HUES6 (cell line): Measurements from ENCODE around the gene BCL6B.
A peak's percentile ranks its signal among the peaks of the same experiment; 100 is the strongest.
"Not testable (repeated sequence)": the region's sequence is repeated elsewhere in the genome, so short reads cannot be mapped to it uniquely, and the experiment has no call there.

Source experiments
- H3K27ac ChIP-seq: 2 replicates; pipeline ENCODE4 v1.7.0; 2013; ENCODE audit warnings: low read depth, mild to moderate bottlenecking, low read length, inconsistent platforms
- H3K27me3 ChIP-seq: 2 replicates; pipeline ENCODE4 v1.6.1; 2013; ENCODE audit warnings: low read length; ENCODE audit not compliant: control insufficient read depth, insufficient read depth
- H3K36me3 ChIP-seq: 2 replicates; pipeline ENCODE4 v1.6.1; 2013; ENCODE audit warnings: low read length; ENCODE audit not compliant: control insufficient read depth, insufficient read depth
- H3K4me1 ChIP-seq: 2 replicates; pipeline ENCODE4 v1.6.1; 2013; ENCODE audit warnings: low read length; ENCODE audit not compliant: control insufficient read depth, insufficient read depth
- H3K4me3 ChIP-seq: 2 replicates; pipeline ENCODE4 v1.5.1; 2013; ENCODE audit warnings: low read depth, low read length
- H3K9ac ChIP-seq: one replicate; pipeline ENCODE4 v1.6.1; 2013; ENCODE audit warnings: mild to moderate bottlenecking, low read length
- H3K9me3 ChIP-seq: 2 replicates; pipeline ENCODE4 v1.6.1; 2013; ENCODE audit warnings: low read depth, low read length; ENCODE audit not compliant: control insufficient read depth, insufficient read depth

BCL6B gene

DNA sequence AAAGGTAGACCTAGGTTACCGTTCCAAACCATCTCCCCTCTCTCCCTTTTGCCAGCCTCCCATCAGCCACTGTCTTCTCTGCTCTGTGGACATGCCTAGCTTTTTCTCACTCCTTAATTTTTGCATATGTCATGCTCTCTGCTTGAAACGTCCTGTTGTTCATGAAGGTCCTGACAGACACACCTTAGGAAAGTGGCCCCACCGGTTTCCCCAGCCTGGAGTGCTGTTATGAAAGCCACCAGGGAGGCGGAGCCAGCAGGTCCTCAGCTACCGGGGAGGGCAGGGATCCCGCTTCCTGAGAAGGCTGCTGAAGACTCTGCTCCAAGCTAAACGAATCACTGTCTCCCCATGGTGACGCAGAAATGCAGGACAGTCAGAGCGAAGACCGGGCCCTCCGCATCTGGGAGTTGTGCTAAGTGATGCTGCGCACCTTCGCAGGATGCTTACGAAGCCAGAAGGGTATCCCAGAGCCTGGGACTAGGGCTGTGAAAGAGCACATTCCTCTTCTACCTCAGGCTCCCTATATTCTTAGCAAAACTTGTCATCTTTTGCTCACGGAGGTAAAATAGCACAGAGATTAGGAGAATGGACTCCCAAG lies 23.4 kb downstream of the BCL6B start:
- Histone ChIP-seq H3K4me1 (peaks cover 25% of the 10 kb centered on the region), H3K27me3 (peaks cover 52% of the 10 kb centered on the region), H3K9me3 (no peaks in the 10 kb centered on the region), H3K9ac (peak overlapping the region; percentile 64), H3K4me3 (peak overlapping the region; percentile 57), H3K27ac (no peak overlapping the region), H3K36me3 (no peaks in the 10 kb centered on the region)

DNA sequence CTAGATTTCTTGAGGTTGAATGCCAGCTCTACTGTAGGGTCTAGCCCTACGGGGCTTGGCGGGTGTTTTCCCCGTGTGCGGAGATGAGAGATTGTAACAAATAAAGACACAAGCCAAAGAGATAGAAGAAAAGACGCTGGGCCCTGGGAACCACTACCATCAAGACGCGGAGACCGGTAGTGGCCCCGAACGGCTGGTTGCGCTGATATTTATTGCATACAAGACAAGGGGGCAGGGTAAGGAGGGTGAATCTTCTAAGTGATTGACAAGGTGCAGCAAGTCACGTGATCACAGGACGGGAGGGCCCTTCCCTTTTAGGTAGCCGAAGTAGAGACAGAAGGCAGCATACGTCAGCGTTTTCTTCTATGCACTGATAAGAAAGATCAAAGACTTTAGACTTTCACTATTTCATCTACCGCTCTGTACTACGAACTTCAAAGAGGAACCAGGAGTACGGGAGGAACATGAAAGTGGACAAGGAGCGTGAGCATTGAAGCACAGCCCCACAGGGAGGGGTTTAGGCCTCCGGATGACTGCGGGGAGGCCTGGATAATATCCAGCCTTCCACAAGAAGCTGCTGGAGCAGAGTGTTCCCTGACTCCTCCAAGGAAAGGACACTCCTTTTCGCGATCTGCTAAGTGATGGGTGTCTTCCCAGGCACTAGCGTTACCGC lies 24.0 kb downstream of the BCL6B start:
- not testable (repeated sequence) for H3K36me3 ChIP-seq, H3K9me3 ChIP-seq, H3K27ac ChIP-seq
- Histone ChIP-seq H3K4me3 (peak overlapping the region; percentile 57), H3K4me1 (peaks cover 19% of the 10 kb centered on the region), H3K27me3 (peaks cover 47% of the 10 kb centered on the region), H3K9ac (peak overlapping the region; percentile 64)

- Histone ChIP-seq H3K36me3 (no peaks in the 10 kb centered on the region), H3K27ac (no peak overlapping the region), H3K9ac (no peak overlapping the region), H3K9me3 (no peaks in the 10 kb centered on the region), H3K4me1 (peaks cover 17% of the 10 kb centered on the region), H3K4me3 (peak overlapping the region; percentile 57; the same call in 1 of the 2 replicates), H3K27me3 (peaks cover 40% of the 10 kb centered on the region)
Measured at GRCh38 chr17:7047566-7047965, 24.7 kb downstream of the BCL6B start.

- Histone ChIP-seq H3K4me3 (no peak overlapping the region), H3K27ac (no peak overlapping the region), H3K9me3 (no peaks in the 10 kb centered on the region), H3K9ac (no peak overlapping the region), H3K36me3 (no peaks in the 10 kb centered on the region), H3K27me3 (peaks cover 26% of the 10 kb centered on the region), H3K4me1 (peaks cover 13% of the 10 kb centered on the region)
Measured at GRCh38 chr17:7048968-7049367, 26.1 kb downstream of the BCL6B start.

DNA sequence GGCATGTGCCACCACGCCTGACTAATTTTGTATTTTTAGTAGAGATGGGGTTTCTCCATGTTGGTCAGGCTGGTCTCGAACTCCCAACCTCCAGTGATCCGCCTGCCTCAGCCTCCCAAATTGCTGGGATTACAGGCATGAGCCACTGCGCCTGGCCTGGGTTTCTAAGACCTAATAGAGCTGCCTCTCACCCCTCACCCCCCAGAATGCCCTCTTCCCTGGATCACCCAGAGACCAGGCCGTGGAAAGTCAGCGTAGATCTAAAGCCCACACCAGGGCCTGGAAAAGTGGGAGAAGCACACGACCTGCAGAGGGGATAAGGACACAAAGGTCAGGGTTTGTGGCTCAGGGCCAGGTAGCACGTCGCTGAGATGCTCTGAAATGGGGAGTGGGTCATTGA lies 27.7 kb downstream of the BCL6B start:
- not testable (repeated sequence) for H3K9me3 ChIP-seq, H3K9ac ChIP-seq, H3K36me3 ChIP-seq, H3K27ac ChIP-seq, H3K4me3 ChIP-seq, H3K27me3 ChIP-seq
- H3K4me1 ChIP-seq: peaks cover 10% of the 10 kb centered on the region

GRCh38 chr17:7056386-7056785 lies 33.5 kb downstream of the BCL6B start:
- no peaks in the 10 kb centered on the region for H3K36me3 ChIP-seq
- H3K27ac ChIP-seq: no peak overlapping the region
- H3K9ac ChIP-seq: no peak overlapping the region
- H3K9me3 ChIP-seq: no peaks in the 10 kb centered on the region
- no peak overlapping the region for H3K4me3 ChIP-seq
- H3K27me3 ChIP-seq: no peaks in the 10 kb centered on the region; the same call in 1 of the 2 replicates
- H3K4me1 ChIP-seq: no peaks in the 10 kb centered on the region

DNA sequence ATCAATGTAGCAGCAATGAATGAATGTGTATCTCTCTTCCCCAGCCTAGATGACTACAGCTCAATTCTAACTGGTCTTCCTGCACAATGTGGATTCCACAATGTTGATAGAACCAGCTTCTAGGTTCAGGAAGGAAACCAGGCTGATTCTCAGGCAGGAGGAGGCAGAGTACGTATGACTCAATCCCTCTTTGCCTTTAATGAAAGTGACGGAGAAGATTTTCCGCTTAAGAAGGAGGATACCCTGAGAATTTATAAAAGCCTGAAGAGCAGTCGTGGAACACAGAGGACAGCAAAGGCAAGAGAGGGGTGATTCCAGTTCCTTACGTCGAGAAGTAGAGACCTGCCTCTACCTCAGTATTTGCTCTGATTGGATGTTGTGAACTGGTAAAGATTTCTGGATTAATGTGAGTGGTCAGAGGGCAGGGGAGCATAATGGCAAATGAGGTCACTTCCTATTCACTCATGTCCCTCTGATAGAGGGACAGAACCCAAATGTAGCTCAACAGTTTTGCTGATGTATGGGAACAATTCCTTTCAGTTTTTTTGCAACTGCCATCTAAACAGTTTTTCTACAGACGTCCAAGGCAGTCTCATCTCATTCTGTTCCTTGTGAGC lies 36.1 kb downstream of the BCL6B start:
- H3K9me3 ChIP-seq: no peaks in the 10 kb centered on the region

DNA sequence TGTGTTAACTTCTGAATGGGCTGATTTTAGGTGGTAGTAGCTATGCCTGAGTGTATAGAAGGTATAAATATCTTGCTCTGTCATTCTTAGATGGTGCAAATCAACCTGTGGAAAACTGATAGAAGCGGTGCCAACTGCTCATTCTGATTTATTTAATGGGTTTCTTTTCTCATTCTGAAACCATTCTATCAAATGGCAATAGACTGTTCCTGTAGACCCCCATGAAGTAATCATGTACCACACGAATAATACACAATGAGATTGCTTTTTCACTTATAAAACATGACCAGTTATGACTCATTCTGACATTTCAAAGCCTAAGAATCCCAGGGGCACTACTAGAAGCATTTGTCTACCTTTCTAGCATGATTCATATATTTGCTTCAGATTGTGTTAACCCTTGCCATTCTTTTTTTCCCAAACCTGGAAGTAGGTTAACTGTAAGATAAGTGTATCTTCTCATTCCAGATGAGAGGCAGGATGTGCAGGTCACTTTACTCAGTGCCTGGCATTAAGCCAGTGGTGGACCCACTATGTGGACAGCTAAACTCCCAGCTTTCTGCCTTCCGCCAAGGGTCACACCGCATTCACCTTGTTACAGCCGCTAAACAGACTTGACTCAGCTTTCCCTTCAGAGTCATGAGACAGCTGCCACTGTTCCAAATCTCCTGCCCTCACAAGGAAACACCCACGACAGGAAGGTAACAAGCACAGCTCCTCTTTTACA lies 37.5 kb downstream of the BCL6B start:
- Histone ChIP-seq H3K27me3 (no peaks in the 10 kb centered on the region; the same call in 1 of the 2 replicates), H3K27ac (no peak overlapping the region), H3K9me3 (no peaks in the 10 kb centered on the region; the same call in 1 of the 2 replicates), H3K36me3 (no peaks in the 10 kb centered on the region), H3K4me1 (no peaks in the 10 kb centered on the region), H3K9ac (no peak overlapping the region), H3K4me3 (no peak overlapping the region)

More for the DNA sequence above, 36.1 kb downstream of the BCL6B start:
- H3K27me3 ChIP-seq: no peaks in the 10 kb centered on the region; the same call in 1 of the 2 replicates
- H3K27ac ChIP-seq: no peak overlapping the region
- H3K4me3 ChIP-seq: no peak overlapping the region
- no peaks in the 10 kb centered on the region for H3K4me1 ChIP-seq
- no peak overlapping the region for H3K9ac ChIP-seq
- no peaks in the 10 kb centered on the region for H3K36me3 ChIP-seq

- Histone ChIP-seq H3K4me3 (no peak overlapping the region), H3K27ac (no peak overlapping the region), H3K36me3 (no peaks in the 10 kb centered on the region), H3K4me1 (no peaks in the 10 kb centered on the region), H3K9me3 (peaks cover 20% of the 10 kb centered on the region; the same call in 1 of the 2 replicates), H3K9ac (no peak overlapping the region), H3K27me3 (no peaks in the 10 kb centered on the region; the same call in 1 of the 2 replicates)
Measured at GRCh38 chr17:7063518-7064094, 40.8 kb downstream of the BCL6B start.

GRCh38 chr17:7064261-7064660 lies 41.4 kb downstream of the BCL6B start:
- Histone ChIP-seq H3K27ac (no peak overlapping the region), H3K27me3 (no peaks in the 10 kb centered on the region), H3K36me3 (no peaks in the 10 kb centered on the region), H3K4me1 (no peaks in the 10 kb centered on the region), H3K4me3 (no peak overlapping the region), H3K9me3 (peaks cover 25% of the 10 kb centered on the region; the same call in 1 of the 2 replicates), H3K9ac (no peak overlapping the region)
